ENCODE data around the gene EDNRA.

The EDNRA gene

GRCh38 chr4:147485167-147485566, 4.3 kb downstream of the EDNRA start:
- TF ChIP-seq CTCF (conservative IDR thresholded peaks at IDR 0.05) (no peak), ZFX (IDR thresholded peaks at IDR 0.05) (no peak)
- H3K27ac ChIP-seq, result no peak overlapping the region

GRCh38 chr4:147487616-147488015, 6.7 kb downstream of the EDNRA start:
- TF ChIP-seq CTCF (conservative IDR thresholded peaks at IDR 0.05), result no peak
- no peak for TF ChIP-seq ZFX (IDR thresholded peaks at IDR 0.05)
- no peak overlapping the region for H3K27ac ChIP-seq

- no peak overlapping the region for H3K27ac ChIP-seq
- TF ChIP-seq CTCF (conservative IDR thresholded peaks at IDR 0.05), result no peak
- TF ChIP-seq ZFX (IDR thresholded peaks at IDR 0.05), result no peak
Measured at GRCh38 chr4:147488556-147488955, 7.7 kb downstream of the EDNRA start.

GRCh38 chr4:147491086-147491485, 10.2 kb downstream of the EDNRA start:
- H3K27ac ChIP-seq, result no peak overlapping the region
- TF ChIP-seq CTCF (conservative IDR thresholded peaks at IDR 0.05) (no peak), ZFX (IDR thresholded peaks at IDR 0.05) (no peak)

- no peak overlapping the region for H3K27ac ChIP-seq
Measured at GRCh38 chr4:147492306-147492705, 11.4 kb downstream of the EDNRA start.

GRCh38 chr4:147492761-147493160, 11.9 kb downstream of the EDNRA start:
- TF ChIP-seq ZFX (IDR thresholded peaks at IDR 0.05), result no peak
- no peak for TF ChIP-seq CTCF (conservative IDR thresholded peaks at IDR 0.05)

More at GRCh38 chr4:147492306-147492705, 11.4 kb downstream of the EDNRA start:
- no peak for TF ChIP-seq CTCF (conservative IDR thresholded peaks at IDR 0.05)
- TF ChIP-seq ZFX (IDR thresholded peaks at IDR 0.05), result no peak

GRCh38 chr4:147493307-147493706, 12.4 kb downstream of the EDNRA start:
- H3K27ac ChIP-seq, result no peak overlapping the region
- no peak for TF ChIP-seq ZFX (IDR thresholded peaks at IDR 0.05)
- TF ChIP-seq CTCF (conservative IDR thresholded peaks at IDR 0.05), result no peak

More at GRCh38 chr4:147492761-147493160, 11.9 kb downstream of the EDNRA start:
- no peak overlapping the region for H3K27ac ChIP-seq
